Naive B cell (primary cell): ENCODE results near the gene COG2. TPM values are rescaled to one million over a fixed set of nuclear protein-coding genes. Genes with fewer than 3 reads are reported as not detected.

ENCODE experiments used
- ATAC-seq, 2 donors: fragments of 150-1000 bp; cut with Tn5 transposase; 2 replicates each; pipeline ENCODE4 v1.10.0; 2021; ENCODE audit warnings: low read depth in 2 of 2, mild to moderate bottlenecking in 2 of 2, moderate library complexity in 2 of 2
- DNase-seq: peaks from one replicate; pipeline ENCODE4 v3.0.0; 2022
- H3K27ac Mint-ChIP-seq, 6 donors: one replicate each; pipeline ENCODE4 v1.8.0; 2020 to 2022; ENCODE audit warnings: mild to moderate bottlenecking in 6 of 6, mixed read lengths in 6 of 6, moderate library complexity in 5 of 6, inconsistent platforms in 2 of 6
- H3K27me3 Mint-ChIP-seq, 3 donors: one replicate each; pipeline ENCODE4 v1.8.0; 2021 to 2022; ENCODE audit warnings: mixed read lengths in 3 of 3, mild to moderate bottlenecking in 1 of 3
- H3K36me3 Mint-ChIP-seq, 2 donors: one replicate each; pipeline ENCODE4 v1.8.0; 2020 to 2022; ENCODE audit warnings: mixed read lengths in 2 of 2, inconsistent platforms in 1 of 2, mild to moderate bottlenecking in 1 of 2
- H3K4me1 Mint-ChIP-seq, 3 donors: one replicate each; pipeline ENCODE4 v1.8.0; 2020 to 2022; ENCODE audit warnings: mixed read lengths in 3 of 3, inconsistent platforms in 1 of 3, mild to moderate bottlenecking in 1 of 3, moderate library complexity in 1 of 3
- H3K4me3 Mint-ChIP-seq, 8 donors: one replicate each; pipeline ENCODE4 v1.8.0; 2020 to 2022; ENCODE audit warnings: mild to moderate bottlenecking in 8 of 8, mixed read lengths in 8 of 8, moderate library complexity in 8 of 8, inconsistent platforms in 2 of 8
- H3K9me3 Mint-ChIP-seq, 7 donors: one replicate each; pipeline ENCODE4 v1.8.0; 2020 to 2022; ENCODE audit warnings: mixed read lengths in 7 of 7, mild to moderate bottlenecking in 5 of 7, inconsistent platforms in 2 of 7, moderate library complexity in 1 of 7
- polyA plus RNA-seq, 6 donors: library from polyadenylated mRNA; unstranded; fragments of 300-500 nt; fragmentation: Illumina TruSeq; gene quantifications; one replicate each; pipeline ENCODE4 v1.2.3, GENCODE V29; 2021; ENCODE audit warnings: low read depth in 6 of 6

COG2 gene
- polyA plus RNA-seq, 6 donors from 2014 or later: 23.6 to 39.7 (median 33.9) TPM

DNA sequence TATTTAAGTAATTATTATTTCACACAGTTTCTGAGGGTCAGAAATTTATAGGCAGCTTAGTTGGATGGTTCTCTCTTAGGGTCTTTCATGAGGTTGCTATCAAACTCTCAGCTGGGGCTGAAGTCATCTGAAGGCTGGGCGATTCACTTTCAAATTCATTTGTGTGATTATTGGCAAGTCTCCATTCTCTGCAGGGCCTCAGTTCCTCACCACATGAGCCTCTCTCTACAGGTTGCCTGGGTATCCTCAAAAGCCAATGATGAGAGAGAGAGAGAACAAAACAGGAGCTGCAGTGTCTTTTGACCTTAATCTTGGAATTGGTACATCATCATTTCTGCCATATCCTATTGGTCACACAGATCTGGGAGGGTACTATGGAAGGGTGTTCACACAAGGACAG, 29.6 kb upstream of the COG2 start:
- Mint-ChIP-seq H3K36me3 (no peaks in the 10 kb centered on the region), H3K27ac (no peak overlapping the region), H3K4me1 (no peaks in the 10 kb centered on the region), H3K27me3 (peaks cover 32 to 41% (median 39%) of the 10 kb centered on the region in 3 donors), H3K9me3 (no peaks in the 10 kb centered on the region), H3K4me3 (no peak overlapping the region)
- no peak for ATAC-seq
- no peak for DNase-seq

DNA sequence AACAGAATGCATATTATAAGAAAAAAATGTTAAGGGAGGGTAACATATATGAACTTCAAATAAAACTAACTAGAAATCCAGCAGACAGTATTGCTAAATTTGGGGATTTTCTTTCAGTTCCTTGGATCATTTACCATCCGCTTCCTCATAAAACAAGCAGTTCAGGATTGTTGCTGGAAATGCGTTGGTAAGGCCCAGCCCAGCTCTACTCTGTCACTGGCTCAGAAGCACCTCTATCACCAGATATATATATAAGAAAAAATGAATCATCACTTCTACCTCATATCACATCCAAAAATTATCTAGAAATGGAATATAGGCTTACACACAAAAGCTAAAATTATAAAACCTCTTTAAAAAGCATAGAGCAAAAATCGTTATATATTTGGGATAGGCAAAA, 28.2 kb upstream of the COG2 start:
- H3K36me3 Mint-ChIP-seq: no peaks in the 10 kb centered on the region

DNA sequence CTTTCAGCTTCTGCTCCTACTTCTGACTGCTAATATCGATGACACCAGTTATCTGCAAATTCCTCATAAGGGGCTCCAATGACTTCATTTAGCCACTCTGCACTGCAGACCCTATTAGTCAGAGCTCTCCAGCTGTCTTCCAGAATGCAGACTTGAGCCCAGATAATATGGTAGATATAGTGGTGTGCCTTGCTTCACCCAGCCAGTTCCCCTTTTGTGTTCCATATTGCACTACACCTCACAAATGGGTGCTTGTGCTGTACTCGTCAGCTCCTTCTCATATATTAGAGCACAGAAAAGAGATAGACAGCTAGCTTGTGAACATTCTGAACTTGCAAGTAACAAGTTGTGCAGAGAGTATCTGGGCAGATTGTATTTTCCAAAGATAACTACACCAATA, 23.7 kb upstream of the COG2 start:
- H3K4me3 Mint-ChIP-seq: no peak overlapping the region
- no peaks in the 10 kb centered on the region for H3K9me3 Mint-ChIP-seq
- peak overlapping the region in 1 of 6 donors; percentile 60 for H3K27ac Mint-ChIP-seq
- peaks cover 37 to 68% (median 41%) of the 10 kb centered on the region in 3 donors for H3K27me3 Mint-ChIP-seq
- ATAC-seq: no peak
- no peaks in the 10 kb centered on the region for H3K4me1 Mint-ChIP-seq
- no peak for DNase-seq
- H3K36me3 Mint-ChIP-seq: no peaks in the 10 kb centered on the region

More for the DNA sequence above, 28.2 kb upstream of the COG2 start:
- no peaks in the 10 kb centered on the region for H3K9me3 Mint-ChIP-seq
- no peak for ATAC-seq
- H3K27me3 Mint-ChIP-seq: peaks cover 42 to 53% (median 49%) of the 10 kb centered on the region in 3 donors
- H3K4me1 Mint-ChIP-seq: no peaks in the 10 kb centered on the region
- H3K4me3 Mint-ChIP-seq: no peak overlapping the region
- DNase-seq: no peak
- H3K27ac Mint-ChIP-seq: no peak overlapping the region

DNA sequence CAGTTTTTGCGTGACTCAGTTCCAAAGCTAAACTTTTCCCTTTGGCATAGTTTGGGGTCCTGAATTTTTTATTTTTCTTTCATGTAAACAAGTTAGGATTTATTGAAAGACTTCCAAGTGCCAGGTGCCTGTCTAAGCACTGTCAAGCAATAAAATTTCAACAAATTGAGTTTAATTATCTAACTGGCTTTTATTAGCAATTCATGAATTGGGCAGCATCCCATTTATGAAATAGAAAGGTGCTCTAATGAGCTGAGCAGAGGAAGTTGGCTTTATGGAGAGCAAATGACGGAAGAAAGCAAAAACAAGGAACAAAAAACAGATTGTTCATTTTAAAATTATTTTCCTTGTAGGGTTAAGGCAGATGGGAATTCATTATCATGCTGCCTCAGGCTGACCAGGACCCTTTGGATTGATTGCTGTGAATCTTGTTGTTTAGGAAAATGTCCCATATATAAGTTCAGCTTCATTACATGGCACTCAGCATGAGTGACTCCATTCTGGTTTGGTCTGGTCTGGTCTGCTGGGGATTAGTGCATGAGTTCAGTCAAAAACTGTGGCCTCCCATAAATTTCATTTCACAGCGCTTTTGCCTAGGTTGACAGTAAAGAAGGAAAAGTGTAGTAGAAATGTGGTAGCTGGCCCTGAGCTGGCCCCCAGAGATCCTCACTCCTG, 21.5 kb upstream of the COG2 start:
- Mint-ChIP-seq H3K4me3 (no peak overlapping the region), H3K27me3 (peaks cover 34 to 71% (median 54%) of the 10 kb centered on the region in 3 donors), H3K36me3 (no peaks in the 10 kb centered on the region), H3K4me1 (no peaks in the 10 kb centered on the region), H3K27ac (peak overlapping the region in 1 of 6 donors; percentile 5), H3K9me3 (no peaks in the 10 kb centered on the region)
- DNase-seq: no peak
- no peak for ATAC-seq

DNA sequence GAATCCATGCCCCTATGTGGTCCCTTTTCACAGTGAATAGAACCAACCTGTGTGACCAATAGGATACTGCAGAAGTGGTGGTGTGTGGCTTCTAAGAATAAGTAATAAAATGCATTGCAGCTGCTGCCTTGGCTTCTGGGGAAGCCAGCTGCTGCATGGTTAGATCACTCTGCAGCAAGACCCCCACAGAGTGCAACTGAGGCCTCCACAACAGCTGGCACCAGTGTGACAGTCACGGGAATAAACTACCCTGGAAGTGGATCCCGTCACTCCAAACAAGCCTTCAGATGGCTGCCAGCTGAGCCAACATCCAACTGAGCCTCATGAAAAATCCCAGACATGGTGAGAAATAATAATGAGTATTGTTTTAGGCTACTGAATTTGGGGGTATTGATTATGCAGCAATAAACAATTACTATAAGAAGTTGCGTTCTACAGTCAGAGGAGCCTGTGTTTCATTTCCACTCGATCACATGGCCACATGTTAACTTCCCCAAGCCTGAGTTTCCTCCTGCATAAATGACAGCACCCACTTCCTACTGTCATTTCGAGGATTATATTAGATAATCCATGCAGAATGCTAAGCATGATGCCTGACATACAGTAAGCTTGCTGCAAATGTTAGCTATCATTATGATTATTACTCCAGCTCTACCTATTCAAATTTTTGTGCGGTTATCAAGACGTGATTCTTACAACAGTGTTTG, 20.8 kb upstream of the COG2 start:
- Mint-ChIP-seq H3K4me1 (no peaks in the 10 kb centered on the region), H3K4me3 (no peak overlapping the region), H3K27ac (peak overlapping the region in 1 of 6 donors; percentile 5), H3K27me3 (peaks cover 29 to 64% (median 49%) of the 10 kb centered on the region in 3 donors), H3K36me3 (no peaks in the 10 kb centered on the region), H3K9me3 (no peaks in the 10 kb centered on the region)
- DNase-seq (no peak), ATAC-seq (no peak)

DNA sequence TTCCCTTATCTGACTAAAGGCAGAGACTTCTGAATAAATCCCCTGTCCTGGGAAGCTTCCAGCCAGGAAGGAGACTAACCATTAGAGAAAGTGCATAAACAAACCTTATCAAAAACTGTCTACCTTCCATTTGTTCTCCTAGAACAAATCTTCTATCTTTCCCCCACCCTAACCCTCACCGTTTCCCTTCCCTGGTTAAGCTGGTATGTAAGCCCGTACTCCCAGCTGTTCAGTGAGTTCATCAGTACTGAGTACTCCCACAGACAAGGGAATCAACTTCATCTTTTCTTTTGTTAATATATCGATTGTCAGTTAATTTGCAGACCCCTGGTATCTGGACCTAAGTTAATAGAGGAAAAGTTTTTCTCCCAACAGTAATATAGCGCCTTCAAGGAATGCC, 20.1 kb upstream of the COG2 start:
- Mint-ChIP-seq H3K4me3 (no peak overlapping the region), H3K36me3 (no peaks in the 10 kb centered on the region), H3K27me3 (peaks cover 25 to 60% (median 46%) of the 10 kb centered on the region in 3 donors), H3K4me1 (no peaks in the 10 kb centered on the region), H3K27ac (no peak overlapping the region), H3K9me3 (no peaks in the 10 kb centered on the region)
- no peak for ATAC-seq
- DNase-seq: no peak

DNA sequence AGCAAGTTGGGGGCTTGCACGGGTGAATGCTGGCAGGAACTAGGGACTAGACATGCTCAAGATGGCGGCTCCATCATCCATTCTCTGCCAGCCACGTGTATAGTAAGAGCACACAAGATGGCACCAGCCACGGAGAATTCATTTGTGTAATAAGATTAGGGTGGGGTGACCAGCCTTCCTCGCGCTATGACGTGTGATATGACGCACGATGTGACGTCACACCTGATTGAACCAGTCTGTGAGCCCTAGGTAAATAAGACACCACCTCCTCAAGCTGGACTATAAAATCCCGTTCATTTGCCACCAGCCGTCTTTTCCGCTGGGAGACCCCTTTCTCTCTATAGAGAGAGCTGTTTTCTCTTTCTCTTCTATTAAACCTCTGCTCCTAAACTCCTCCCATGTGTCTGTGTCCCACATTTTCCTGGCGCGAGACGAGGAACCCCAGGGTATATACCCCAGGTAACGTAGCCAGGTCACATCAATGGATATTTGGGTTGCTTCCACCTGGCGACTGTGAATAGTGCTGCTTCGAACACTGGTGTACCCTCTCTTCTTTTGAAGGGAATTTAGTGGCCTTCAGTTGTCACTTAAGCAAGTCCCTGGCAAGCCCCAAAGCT, 18.1 kb upstream of the COG2 start:
- H3K4me3 Mint-ChIP-seq: no peak overlapping the region
- no peaks in the 10 kb centered on the region for H3K9me3 Mint-ChIP-seq
- DNase-seq: no peak
- H3K4me1 Mint-ChIP-seq: no peaks in the 10 kb centered on the region
- no peaks in the 10 kb centered on the region for H3K36me3 Mint-ChIP-seq
- H3K27me3 Mint-ChIP-seq: peaks cover 10 to 48% (median 31%) of the 10 kb centered on the region in 3 donors
- no peak overlapping the region for H3K27ac Mint-ChIP-seq
- no peak for ATAC-seq

DNA sequence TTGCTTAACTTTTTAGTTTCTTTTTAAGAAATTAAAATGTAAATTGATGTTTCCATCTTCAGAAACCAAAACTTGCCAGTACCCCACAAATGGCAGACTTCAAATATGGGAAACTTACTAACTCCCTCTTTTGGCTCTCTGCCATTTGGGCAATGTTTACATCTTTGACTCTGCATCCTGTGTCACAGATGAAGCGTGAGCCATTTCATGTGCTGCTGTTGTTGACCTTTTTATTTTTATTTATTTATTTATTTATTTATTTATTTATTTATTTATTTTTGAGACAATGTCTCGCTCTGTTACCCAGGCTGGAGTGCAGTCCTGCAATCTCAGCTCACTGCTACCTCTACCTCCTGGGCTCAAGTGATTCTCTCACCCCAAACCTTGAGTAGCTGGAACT, 16.0 kb upstream of the COG2 start:
- Mint-ChIP-seq H3K4me1 (no peaks in the 10 kb centered on the region), H3K27me3 (peaks cover 5 to 33% (median 17%) of the 10 kb centered on the region in 3 donors), H3K9me3 (no peaks in the 10 kb centered on the region), H3K36me3 (no peaks in the 10 kb centered on the region), H3K4me3 (no peak overlapping the region), H3K27ac (no peak overlapping the region)
- ATAC-seq (no peak), DNase-seq (no peak)

DNA sequence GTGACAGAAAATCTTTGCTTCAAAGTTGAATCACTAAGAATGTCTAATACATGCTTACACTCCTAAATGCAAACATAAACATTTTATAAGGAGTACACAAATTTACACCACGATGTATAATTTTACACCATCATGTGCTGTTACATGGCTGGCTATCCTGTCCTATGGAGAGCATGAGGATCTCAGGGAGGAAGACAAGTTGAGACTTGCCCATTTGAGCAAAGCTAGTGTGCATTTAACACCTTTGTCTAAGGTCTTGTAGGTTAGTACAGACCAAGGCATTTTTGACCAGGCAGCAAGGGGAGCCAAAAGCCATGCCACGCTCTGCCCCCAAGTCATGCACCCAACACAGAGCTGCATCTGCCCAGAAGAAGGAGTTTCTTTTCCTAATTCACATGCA, 14.5 kb upstream of the COG2 start:
- no peaks in the 10 kb centered on the region for H3K4me1 Mint-ChIP-seq
- ATAC-seq: no peak
- peaks cover 5 to 27% (median 17%) of the 10 kb centered on the region in 3 donors for H3K27me3 Mint-ChIP-seq
- H3K9me3 Mint-ChIP-seq: no peaks in the 10 kb centered on the region
- H3K4me3 Mint-ChIP-seq: no peak overlapping the region
- H3K27ac Mint-ChIP-seq: no peak overlapping the region
- no peaks in the 10 kb centered on the region for H3K36me3 Mint-ChIP-seq
- DNase-seq: no peak

DNA sequence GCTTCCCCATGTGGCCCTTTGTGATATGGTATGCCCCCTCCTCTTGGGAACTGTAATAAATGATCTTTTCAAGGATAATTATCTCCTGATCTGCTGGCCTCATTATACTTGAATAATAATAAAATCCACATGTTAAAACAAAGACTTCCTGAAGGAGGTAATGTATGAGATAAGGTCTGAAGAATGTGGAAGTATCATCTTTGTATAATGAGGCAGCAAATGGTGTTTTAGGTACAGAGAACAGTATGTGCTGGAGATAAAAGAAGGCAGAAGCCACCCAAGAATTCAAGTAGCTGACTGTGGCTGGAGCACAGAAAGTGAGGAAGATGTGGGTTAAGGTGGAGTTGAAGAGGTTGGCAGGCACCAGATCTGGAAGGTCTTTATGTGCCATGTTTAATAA, 12.8 kb upstream of the COG2 start:
- ATAC-seq (no peak), DNase-seq (no peak)
- no peaks in the 10 kb centered on the region for H3K36me3 Mint-ChIP-seq
- H3K9me3 Mint-ChIP-seq: no peaks in the 10 kb centered on the region
- peaks cover 5 to 13% (median 12%) of the 10 kb centered on the region in 3 donors for H3K27me3 Mint-ChIP-seq
- H3K27ac Mint-ChIP-seq: no peak overlapping the region
- no peaks in the 10 kb centered on the region for H3K4me1 Mint-ChIP-seq
- no peak overlapping the region for H3K4me3 Mint-ChIP-seq

DNA sequence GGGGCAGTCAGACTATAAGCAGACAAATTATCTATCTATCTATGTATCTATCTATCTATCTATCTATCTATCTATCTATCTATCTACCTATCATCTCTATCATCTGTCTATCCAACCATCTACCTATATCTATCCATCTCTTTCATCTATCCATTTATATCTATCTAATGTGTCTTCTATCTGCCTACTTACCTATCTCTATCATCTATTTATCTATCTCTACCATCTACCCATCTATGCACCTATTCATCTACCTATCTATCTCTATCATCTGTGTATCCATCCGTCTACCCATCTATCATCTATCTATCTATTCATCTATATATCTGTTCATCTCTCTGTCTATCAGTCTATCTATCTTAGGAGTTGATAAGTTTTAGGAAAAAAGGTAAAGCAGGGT, 10.8 kb upstream of the COG2 start:
- DNase-seq: no peak
- no peaks in the 10 kb centered on the region for H3K9me3 Mint-ChIP-seq
- peaks cover 6 to 8% (median 7%) of the 10 kb centered on the region in 3 donors for H3K27me3 Mint-ChIP-seq
- no peaks in the 10 kb centered on the region for H3K36me3 Mint-ChIP-seq
- H3K4me3 Mint-ChIP-seq: no peak overlapping the region
- ATAC-seq: no peak
- H3K27ac Mint-ChIP-seq: no peak overlapping the region
- H3K4me1 Mint-ChIP-seq: no peaks in the 10 kb centered on the region

DNA sequence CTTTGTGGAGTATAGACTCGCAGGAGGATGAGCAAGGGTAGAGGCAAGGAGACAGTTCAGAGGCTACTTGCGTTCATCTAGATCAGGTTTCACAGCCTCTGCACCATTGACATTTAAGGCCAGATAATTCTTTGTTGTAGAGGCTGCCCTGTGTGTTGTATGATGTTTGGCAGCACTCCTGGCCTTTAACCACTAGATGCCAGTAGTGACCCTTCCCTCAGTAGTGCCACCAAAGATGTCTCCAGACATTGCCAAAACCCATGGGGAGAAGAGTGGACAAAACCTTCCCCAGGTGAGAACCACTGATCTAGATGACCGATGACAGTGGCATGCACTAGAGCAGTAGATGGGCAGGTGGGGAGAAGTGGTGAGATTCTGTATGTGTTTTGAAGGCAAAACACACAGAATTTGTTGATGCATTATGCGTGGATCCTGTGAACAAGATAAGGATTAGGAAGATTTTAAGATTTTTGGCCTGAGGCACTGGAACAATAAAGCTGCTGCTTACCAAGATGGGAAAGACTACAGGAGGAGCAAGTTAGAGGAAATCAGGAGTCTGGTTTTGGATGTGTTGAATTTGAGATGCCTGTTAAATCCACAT, 9.9 kb upstream of the COG2 start:
- Mint-ChIP-seq H3K4me3 (no peak overlapping the region), H3K36me3 (no peaks in the 10 kb centered on the region), H3K9me3 (no peaks in the 10 kb centered on the region), H3K27ac (no peak overlapping the region), H3K27me3 (peaks cover 10 to 17% (median 16%) of the 10 kb centered on the region in 3 donors), H3K4me1 (no peaks in the 10 kb centered on the region)
- ATAC-seq (peak; percentile 23 to 40), DNase-seq (no peak)

DNA sequence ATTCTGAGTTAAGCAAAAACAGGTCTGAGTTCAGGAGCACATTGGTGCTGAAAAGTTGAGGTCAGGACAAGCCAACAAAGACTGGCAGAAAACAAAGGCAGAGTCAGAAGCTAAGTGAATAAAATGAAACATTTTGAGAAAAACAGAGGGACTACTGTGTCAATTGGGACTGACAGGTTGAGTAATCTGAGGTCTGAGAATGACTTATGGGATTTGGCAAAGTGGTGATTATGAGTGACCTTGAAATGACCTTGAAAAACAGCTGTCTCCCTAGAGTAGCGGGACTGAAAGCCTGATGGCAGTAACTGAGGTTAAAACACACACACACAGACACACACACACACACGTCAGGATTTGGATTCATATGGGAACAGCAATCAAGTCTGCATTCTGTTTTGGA, 8.8 kb upstream of the COG2 start:
- no peak for DNase-seq
- no peak overlapping the region for H3K27ac Mint-ChIP-seq
- no peaks in the 10 kb centered on the region for H3K4me1 Mint-ChIP-seq
- no peaks in the 10 kb centered on the region for H3K36me3 Mint-ChIP-seq
- ATAC-seq: no peak
- peaks cover 19 to 27% (median 27%) of the 10 kb centered on the region in 3 donors for H3K27me3 Mint-ChIP-seq
- H3K4me3 Mint-ChIP-seq: no peak overlapping the region
- H3K9me3 Mint-ChIP-seq: no peaks in the 10 kb centered on the region

DNA sequence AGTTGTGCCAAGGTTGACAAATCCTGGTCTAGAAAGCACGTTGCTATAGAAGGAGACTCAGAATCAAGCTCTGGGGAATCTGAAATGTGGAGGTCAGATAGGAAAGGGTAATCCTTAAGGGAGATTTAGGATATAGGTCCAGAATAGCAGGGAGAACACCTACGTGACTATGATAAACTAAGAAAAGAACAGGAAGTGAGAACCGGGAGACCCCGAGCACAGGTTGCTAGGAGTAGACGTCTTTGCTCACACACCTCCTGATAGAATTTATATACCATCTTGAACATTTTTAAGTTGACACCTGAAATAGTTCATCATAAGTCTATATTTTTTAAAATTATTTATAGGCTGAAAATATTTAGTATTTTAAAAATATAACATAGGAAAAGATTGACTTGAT, 7.9 kb upstream of the COG2 start:
- Mint-ChIP-seq H3K9me3 (peaks cover 0 to 2% (median 0%) of the 10 kb centered on the region in 7 donors), H3K27me3 (peaks cover 28 to 36% (median 35%) of the 10 kb centered on the region in 3 donors)
- ATAC-seq: no peak

More for the DNA sequence above, 7.9 kb upstream of the COG2 start:
- no peak for DNase-seq
- Mint-ChIP-seq H3K36me3 (no peaks in the 10 kb centered on the region), H3K27ac (no peak overlapping the region), H3K4me1 (no peaks in the 10 kb centered on the region), H3K4me3 (no peak overlapping the region)
